Uterus (tissue), 2 donors: ENCODE data around the gene GABPA.

ENCODE experiments used
- CTCF ChIP-seq, 4 experiments: fragments of 200-600 bp in 2 of 4; fragments of 450-650 bp in 2 of 4; sonication (generic) in 2 of 4; IDR thresholded peaks; one replicate each; pipeline ENCODE4 v1.5.1; 2016 to 2019; ENCODE audit warnings: antibody characterized with exemption in 4 of 4, mild to moderate bottlenecking in 2 of 4, moderate library complexity in 1 of 4
- POLR2A ChIP-seq, 2 donors: fragments of 450-650 bp; IDR thresholded peaks; one replicate each; pipeline ENCODE4 v1.6.1; 2016; ENCODE audit warnings: antibody characterized with exemption in 2 of 2, mild to moderate bottlenecking in 1 of 2, moderate library complexity in 1 of 2

GRCh38 chr21:25737421-25737820 is 2.6 kb downstream of the GABPA start:
- TF ChIP-seq CTCF (IDR thresholded peaks at IDR 0.05) (no peak), POLR2A (IDR thresholded peaks at IDR 0.05) (no peak)
